ENCODE data around the gene REXO1.
"Not testable (repeated sequence)": the region's sequence is repeated elsewhere in the genome, so short reads cannot be mapped to it uniquely, and the experiment has no call there.

Gene REXO1

DNA sequence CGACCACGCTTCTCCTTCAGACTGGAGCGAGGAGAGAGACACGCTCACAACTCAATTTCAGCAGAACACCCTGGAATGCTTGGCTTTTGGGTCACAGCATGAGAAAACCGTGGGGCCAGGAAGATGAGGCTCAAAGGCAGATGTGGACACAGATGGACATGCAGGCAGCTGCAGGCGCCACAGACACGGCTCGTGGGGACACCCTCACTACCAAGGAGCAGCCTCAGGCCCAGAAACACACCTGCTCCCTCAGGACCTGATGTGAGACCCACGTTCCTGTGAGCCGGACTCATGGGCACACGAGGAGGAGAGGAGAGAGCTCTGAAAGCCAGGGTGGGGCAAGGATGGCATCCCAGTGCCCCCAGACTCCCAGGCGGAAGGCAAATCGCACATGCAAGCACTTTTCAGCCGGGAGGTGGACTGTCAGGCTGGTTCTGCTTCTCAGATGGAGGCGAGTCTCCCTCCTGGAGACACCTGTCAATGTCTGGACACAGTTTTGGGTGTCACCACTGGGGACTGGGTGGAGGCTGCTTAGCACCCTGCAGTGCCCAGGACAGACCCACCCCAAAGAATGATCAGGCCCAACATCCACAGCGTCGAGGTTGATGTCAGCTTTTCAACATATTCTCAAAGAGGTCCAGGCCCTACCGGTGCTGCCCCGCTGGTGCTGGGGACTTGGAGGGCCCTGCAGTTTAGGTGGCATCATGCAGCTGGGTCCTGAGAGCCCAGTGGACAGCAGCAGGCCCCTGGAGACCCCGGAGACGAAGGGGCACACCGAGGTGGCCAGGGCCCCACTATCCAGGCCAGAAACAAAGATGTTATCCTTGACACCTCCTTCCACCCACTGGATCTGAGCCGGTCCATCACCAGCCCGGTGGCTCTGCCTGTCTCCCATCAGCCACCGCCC is 34.8 kb upstream of the REXO1 start:
- Histone ChIP-seq H2AFZ (ENCODE audit: low read depth, low read length) (no peak overlapping the region), H3K27ac (ENCODE audit: low read length) (0 out of 2 replicates have a peak overlapping the region, but pooled peaks have one; percentile 18), H3K79me2 (ENCODE audit: insufficient read depth, low read length) (peaks cover 48% of the 10 kb centered on the region), H3K27me3 (ENCODE audit: insufficient read depth, low read length, poor library complexity) (no peaks in the 10 kb centered on the region), H3K4me2 (ENCODE audit: insufficient read depth, low read length) (peak overlapping the region; percentile 94), H3K4me1 (ENCODE audit: insufficient read depth, low read length) (peaks cover 43% of the 10 kb centered on the region), H4K20me1 (ENCODE audit: insufficient read depth, low read length) (peaks cover 46% of the 10 kb centered on the region), H3K9ac (ENCODE audit: low read depth, low read length) (peak overlapping the region; percentile 71), H3K36me3 (ENCODE audit: insufficient read depth, low read length) (peaks cover 19% of the 10 kb centered on the region), H3K9me3 (ENCODE audit: insufficient read depth, low read length, severe bottlenecking) (no peaks in the 10 kb centered on the region), H3K4me3 (ENCODE audit: low read depth in 1 of 2, low read length in 2 of 2) (peak overlapping the region in 1 of 2 experiments; percentile 70; a peak in 2 of 4 replicates)
- ATAC-seq (ENCODE audit: insufficient read depth, low read depth) (no peak), DNase-seq (no peak)
- TF ChIP-seq, protein P1, sequence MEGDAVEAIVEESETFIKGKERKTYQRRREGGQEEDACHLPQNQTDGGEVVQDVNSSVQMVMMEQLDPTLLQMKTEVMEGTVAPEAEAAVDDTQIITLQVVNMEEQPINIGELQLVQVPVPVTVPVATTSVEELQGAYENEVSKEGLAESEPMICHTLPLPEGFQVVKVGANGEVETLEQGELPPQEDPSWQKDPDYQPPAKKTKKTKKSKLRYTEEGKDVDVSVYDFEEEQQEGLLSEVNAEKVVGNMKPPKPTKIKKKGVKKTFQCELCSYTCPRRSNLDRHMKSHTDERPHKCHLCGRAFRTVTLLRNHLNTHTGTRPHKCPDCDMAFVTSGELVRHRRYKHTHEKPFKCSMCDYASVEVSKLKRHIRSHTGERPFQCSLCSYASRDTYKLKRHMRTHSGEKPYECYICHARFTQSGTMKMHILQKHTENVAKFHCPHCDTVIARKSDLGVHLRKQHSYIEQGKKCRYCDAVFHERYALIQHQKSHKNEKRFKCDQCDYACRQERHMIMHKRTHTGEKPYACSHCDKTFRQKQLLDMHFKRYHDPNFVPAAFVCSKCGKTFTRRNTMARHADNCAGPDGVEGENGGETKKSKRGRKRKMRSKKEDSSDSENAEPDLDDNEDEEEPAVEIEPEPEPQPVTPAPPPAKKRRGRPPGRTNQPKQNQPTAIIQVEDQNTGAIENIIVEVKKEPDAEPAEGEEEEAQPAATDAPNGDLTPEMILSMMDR (IDR thresholded peaks at IDR 0.05; ENCODE audit: borderline replicate concordance, extremely low read depth, low read length, poor library complexity, severe bottlenecking) = no peak
- no peak for TF ChIP-seq EZH2 (IDR thresholded peaks at IDR 0.05; ENCODE audit: borderline replicate concordance, low read depth, low read length, severe bottlenecking)

DNA sequence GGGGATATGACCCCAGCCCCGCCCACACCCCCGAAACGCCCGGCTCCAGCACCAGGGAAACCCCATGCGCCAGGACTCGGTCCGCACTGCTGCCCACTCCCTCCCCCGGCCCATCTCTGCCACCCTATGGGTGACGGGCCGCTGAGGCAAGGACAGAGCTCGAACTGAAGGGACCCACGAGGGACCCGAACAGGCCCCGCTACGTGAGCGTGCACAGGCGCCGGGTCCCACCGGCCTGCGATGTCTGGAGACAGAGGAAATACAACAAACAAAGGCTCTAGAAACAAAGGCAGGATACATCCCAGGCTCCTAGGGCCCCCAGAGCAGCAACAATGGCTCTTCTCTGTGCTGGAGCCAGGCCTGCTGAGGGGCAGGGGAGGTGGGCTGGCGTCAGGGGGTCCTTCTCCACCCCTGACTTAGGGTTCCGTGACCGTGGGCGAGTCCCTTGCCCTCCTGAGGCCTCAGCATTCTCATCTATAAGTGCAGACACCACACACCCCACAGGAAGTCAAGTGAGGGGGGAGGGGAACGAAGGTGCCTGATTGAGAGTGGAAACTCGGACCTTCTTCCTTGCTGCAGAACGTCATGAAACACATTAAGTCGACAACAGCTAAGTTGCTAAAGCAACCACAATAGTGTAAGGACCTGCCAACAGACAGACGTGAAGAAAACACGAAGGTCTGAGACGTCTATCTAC is 34.0 kb upstream of the REXO1 start:
- Histone ChIP-seq H3K4me3 (ENCODE audit: low read depth in 1 of 2, low read length in 2 of 2) (0 out of 4 replicates have a peak overlapping the region, but pooled peaks of 1 of the 2 experiments have one; percentile 70), H3K79me2 (ENCODE audit: insufficient read depth, low read length) (peaks cover 48% of the 10 kb centered on the region), H2AFZ (ENCODE audit: low read depth, low read length) (no peak overlapping the region), H3K4me2 (ENCODE audit: insufficient read depth, low read length) (peak overlapping the region; percentile 94), H3K4me1 (ENCODE audit: insufficient read depth, low read length) (peaks cover 43% of the 10 kb centered on the region), H3K9me3 (ENCODE audit: insufficient read depth, low read length, severe bottlenecking) (no peaks in the 10 kb centered on the region), H3K27me3 (ENCODE audit: insufficient read depth, low read length, poor library complexity) (no peaks in the 10 kb centered on the region), H3K9ac (ENCODE audit: low read depth, low read length) (no peak overlapping the region), H4K20me1 (ENCODE audit: insufficient read depth, low read length) (peaks cover 46% of the 10 kb centered on the region), H3K27ac (ENCODE audit: low read length) (0 out of 2 replicates have a peak overlapping the region, but pooled peaks have one; percentile 18), H3K36me3 (ENCODE audit: insufficient read depth, low read length) (peaks cover 19% of the 10 kb centered on the region)
- no peak for TF ChIP-seq EZH2 (IDR thresholded peaks at IDR 0.05; ENCODE audit: borderline replicate concordance, low read depth, low read length, severe bottlenecking)
- TF ChIP-seq, protein P1 (IDR thresholded peaks at IDR 0.05; ENCODE audit: borderline replicate concordance, extremely low read depth, low read length, poor library complexity, severe bottlenecking) = no peak
- DNase-seq (no peak), ATAC-seq (ENCODE audit: insufficient read depth, low read depth) (no peak)

DNA sequence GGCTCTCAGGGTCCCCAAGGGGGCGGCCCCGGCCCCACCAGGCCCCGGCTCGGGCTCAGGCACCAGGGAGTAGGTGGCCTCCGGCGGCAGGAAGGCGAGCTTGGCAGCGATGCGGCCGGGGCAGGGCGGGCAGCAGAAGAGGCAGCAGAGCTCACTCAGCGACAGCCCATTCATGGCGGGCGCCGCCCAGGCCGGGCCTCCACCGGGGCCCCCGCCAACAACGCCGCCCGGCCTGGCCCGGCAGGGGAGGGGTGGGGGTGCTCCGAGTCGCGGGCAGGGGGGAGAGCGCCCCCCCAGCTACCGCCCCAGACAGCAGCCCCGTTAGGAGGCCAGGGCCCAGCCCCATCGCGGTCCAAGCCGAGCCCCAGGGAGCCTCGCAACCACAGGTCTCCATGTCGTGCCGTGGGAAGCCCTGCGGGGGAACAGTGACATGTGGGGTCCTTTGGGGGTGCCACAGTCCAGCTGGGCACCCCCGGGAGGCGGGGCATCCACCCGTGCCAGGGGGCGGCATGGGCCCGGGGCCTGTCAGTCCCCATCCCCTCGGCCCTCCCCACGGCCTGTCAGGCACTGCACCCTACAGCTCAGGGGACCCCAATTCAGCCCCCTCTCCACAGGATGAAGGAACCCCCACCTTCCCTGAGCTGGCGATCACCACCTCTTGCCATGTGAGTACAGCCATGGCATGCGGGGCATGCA is 33.3 kb upstream of the REXO1 start:
- Histone ChIP-seq H3K36me3 (ENCODE audit: insufficient read depth, low read length) (peaks cover 19% of the 10 kb centered on the region), H3K4me2 (ENCODE audit: insufficient read depth, low read length) (peak overlapping the region; percentile 2), H3K4me1 (ENCODE audit: insufficient read depth, low read length) (peaks cover 45% of the 10 kb centered on the region), H4K20me1 (ENCODE audit: insufficient read depth, low read length) (peaks cover 46% of the 10 kb centered on the region), H3K79me2 (ENCODE audit: insufficient read depth, low read length) (peaks cover 48% of the 10 kb centered on the region)
- H3K27me3 ChIP-seq (ENCODE audit: insufficient read depth, low read length, poor library complexity); H3K9ac ChIP-seq (ENCODE audit: low read depth, low read length); H3K27ac ChIP-seq (ENCODE audit: low read length); H3K9me3 ChIP-seq (ENCODE audit: insufficient read depth, low read length, severe bottlenecking); H3K4me3 ChIP-seq (ENCODE audit: low read depth in 1 of 2, low read length in 2 of 2); DNase-seq; ATAC-seq (ENCODE audit: insufficient read depth, low read depth); H2AFZ ChIP-seq (ENCODE audit: low read depth, low read length): not testable (repeated sequence)
